Measurements from ENCODE around the gene DTNA.

The DTNA gene

GRCh38 chr18:34835466-34835865 is 125.4 kb downstream of the DTNA start:
- DNase-seq (ENCODE audit: insufficient read length, low spot score): no peak
- no peak for FAIRE-seq
- no peak for TF ChIP-seq CTCF (IDR thresholded peaks at IDR 0.05; ENCODE audit: insufficient read depth, missing control alignments)

GRCh38 chr18:34837769-34838272 is 127.7 kb downstream of the DTNA start:
- no peak for DNase-seq (ENCODE audit: insufficient read length, low spot score)
- FAIRE-seq: no peak
- no peak for TF ChIP-seq CTCF (IDR thresholded peaks at IDR 0.05; ENCODE audit: insufficient read depth, missing control alignments)

- FAIRE-seq (no peak), DNase-seq (ENCODE audit: insufficient read length, low spot score) (no peak)
- no peak for TF ChIP-seq CTCF (IDR thresholded peaks at IDR 0.05; ENCODE audit: insufficient read depth, missing control alignments)
Observed at GRCh38 chr18:34838669-34839068, 128.6 kb downstream of the DTNA start.

- FAIRE-seq (peak; percentile 96), DNase-seq (ENCODE audit: insufficient read length, low spot score) (no peak)
- TF ChIP-seq CTCF (IDR thresholded peaks at IDR 0.05; ENCODE audit: insufficient read depth, missing control alignments): no peak
Observed at GRCh38 chr18:34840256-34840826, 130.2 kb downstream of the DTNA start.

- FAIRE-seq: peak; percentile 91
- DNase-seq (ENCODE audit: insufficient read length, low spot score): no peak
- no peak for TF ChIP-seq CTCF (IDR thresholded peaks at IDR 0.05; ENCODE audit: insufficient read depth, missing control alignments)
Observed at GRCh38 chr18:34841891-34842290, 131.8 kb downstream of the DTNA start.

GRCh38 chr18:34844072-34844471 is 134.0 kb downstream of the DTNA start:
- no peak for TF ChIP-seq CTCF (IDR thresholded peaks at IDR 0.05; ENCODE audit: insufficient read depth, missing control alignments)
- DNase-seq (ENCODE audit: insufficient read length, low spot score): no peak
- peak; percentile 48 for FAIRE-seq

GRCh38 chr18:34844732-34845459 is 134.8 kb downstream of the DTNA start:
- no peak for TF ChIP-seq CTCF (IDR thresholded peaks at IDR 0.05; ENCODE audit: insufficient read depth, missing control alignments)
- FAIRE-seq (no peak), DNase-seq (ENCODE audit: insufficient read length, low spot score) (no peak)
